Mucosa of descending colon (tissue), 3 donors: ENCODE data around the gene CADM2. TPM values are rescaled to one million over a fixed set of nuclear protein-coding genes. Genes with fewer than 3 reads are reported as not detected.

ENCODE experiments used
- ATAC-seq: fragments of 200-7000 bp; cut with Tn5 transposase; one replicate; pipeline ENCODE4 v1.9.1; 2020; ENCODE audit warnings: mild to moderate bottlenecking, moderate library complexity
- DNase-seq, 3 donors: peaks; one replicate each; pipeline ENCODE4 v3.0.0-alpha.2; 2020
- H3K36me3 ChIP-seq: fragments of 200-600 bp; one replicate; pipeline ENCODE4 v1.8.0; 2021; ENCODE audit warnings: low read depth, mild to moderate bottlenecking
- H3K4me1 ChIP-seq: fragments of 200-600 bp; one replicate; pipeline ENCODE4 v1.8.0; 2021; ENCODE audit warnings: low read depth, mild to moderate bottlenecking
- H3K4me3 ChIP-seq: fragments of 200-600 bp; one replicate; pipeline ENCODE4 v1.8.0; 2021; ENCODE audit warnings: mild to moderate bottlenecking
- H3K9me3 ChIP-seq: fragments of 200-600 bp; one replicate; pipeline ENCODE4 v1.8.0; 2021; ENCODE audit warnings: mild to moderate bottlenecking
- CTCF ChIP-seq: fragments of 200-600 bp; IDR thresholded peaks from one replicate; pipeline ENCODE4 v1.8.0; 2022; ENCODE audit warnings: antibody characterized with exemption, mild to moderate bottlenecking
- intact Hi-C, 2 donors: fragments of 100-400 bp; cut with DNase I in 1 of 2; cut with micrococcal nuclease in 1 of 2; formaldehyde crosslinking; loops; one replicate each; pipeline versions ENCODE4 v1.11.0 to v1.11.1; 2022; cut with DNase I, micrococcal nuclease
- total RNA-seq, 3 donors: library from RNA; stranded (reverse); fragmentation: NEBNext Ultra II Directional in 2 of 3; extraction: Animal tissue kit (Norgen Biotek cat#: 25700) in 2 of 3; gene quantifications; one replicate each; pipeline versions ENCODE4 v1.2.1 to v1.2.4, GENCODE V29; 2021 to 2023
- donor health status: DM: no; HTN: no; CAD: no; lungs with moderate emphysema.
- donor health status: DM: no; HTN: no; CAD: no.
- donor health status: DM: no; HTN: yes; CAD: no.

The CADM2 gene
- total RNA-seq, 3 donors from 2014 or later = 0.67 to 12.8 (median 1.2) TPM

DNA sequence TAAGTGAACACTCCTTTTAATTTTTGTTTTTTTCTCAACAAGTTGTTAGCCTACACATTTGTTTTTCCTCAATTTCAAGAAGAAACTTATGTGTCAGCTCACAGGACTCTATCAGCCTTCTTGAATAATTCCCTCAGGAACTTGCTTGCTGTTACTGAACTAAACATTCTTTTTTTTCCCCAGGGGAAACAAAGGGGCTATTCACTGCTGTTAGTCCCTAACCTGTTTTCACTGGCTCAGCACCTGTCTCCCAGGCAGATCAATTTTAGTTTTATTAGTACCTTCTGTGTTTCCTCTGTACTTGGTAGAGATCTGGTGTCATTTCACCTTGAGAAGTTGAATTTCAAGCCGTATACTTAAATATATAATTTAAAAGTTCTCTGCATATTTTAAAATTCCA lies 644.6 kb downstream of the CADM2 start:
- no peak overlapping the region for H3K4me3 ChIP-seq
- ATAC-seq (no peak), DNase-seq (no peak)
- H3K4me1 ChIP-seq = no peaks in the 10 kb centered on the region
- no peaks in the 10 kb centered on the region for H3K36me3 ChIP-seq
- TF ChIP-seq CTCF = no peak
- H3K9me3 ChIP-seq = no peaks in the 10 kb centered on the region
- intact Hi-C loops = no loop called here

DNA sequence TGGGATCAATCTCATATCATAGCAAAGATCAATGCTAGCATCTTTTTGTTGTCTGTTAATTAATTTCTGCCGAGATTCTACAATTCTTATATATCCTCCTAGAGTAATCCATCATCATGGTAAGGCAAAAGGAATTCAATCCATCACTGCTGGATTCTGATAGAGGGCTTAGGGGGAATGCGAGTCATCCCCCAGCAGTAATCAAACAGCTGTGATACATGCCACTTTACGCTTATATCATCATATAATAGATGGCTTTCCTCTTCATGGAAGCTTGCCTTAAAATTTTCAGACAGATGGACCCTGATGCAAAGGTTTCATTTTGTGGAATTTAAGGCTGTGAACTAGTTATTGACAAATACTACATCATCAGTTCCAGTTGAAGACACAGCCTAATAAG lies 645.9 kb downstream of the CADM2 start:
- intact Hi-C loops = no loop called here
- no peaks in the 10 kb centered on the region for H3K9me3 ChIP-seq
- no peak overlapping the region for H3K4me3 ChIP-seq
- H3K36me3 ChIP-seq = no peaks in the 10 kb centered on the region
- no peak for TF ChIP-seq CTCF
- DNase-seq = no peak
- H3K4me1 ChIP-seq = no peaks in the 10 kb centered on the region
- no peak for ATAC-seq

DNA sequence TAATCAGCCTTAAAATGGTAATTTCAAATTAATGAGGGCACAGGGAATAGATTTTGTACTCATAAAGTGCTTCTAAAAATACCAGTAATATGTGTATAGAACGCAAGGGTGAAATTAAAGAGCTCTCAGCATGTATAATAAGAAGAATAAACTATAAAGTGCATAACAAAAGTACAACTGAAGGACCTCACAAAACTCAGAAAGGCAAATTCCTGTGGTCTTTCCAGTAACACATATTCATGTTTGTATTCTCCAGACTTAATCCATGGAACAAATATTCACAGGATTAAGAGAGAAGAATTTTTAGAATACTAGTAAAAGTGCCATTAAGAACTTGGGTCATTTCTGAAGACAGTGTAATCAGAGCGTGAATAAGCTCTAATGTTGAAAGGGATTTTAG lies 646.3 kb downstream of the CADM2 start:
- Histone ChIP-seq H3K9me3 (no peaks in the 10 kb centered on the region), H3K4me1 (no peaks in the 10 kb centered on the region), H3K36me3 (no peaks in the 10 kb centered on the region), H3K4me3 (no peak overlapping the region)
- TF ChIP-seq CTCF = no peak
- intact Hi-C loops = no loop called here
- DNase-seq (no peak), ATAC-seq (no peak)

DNA sequence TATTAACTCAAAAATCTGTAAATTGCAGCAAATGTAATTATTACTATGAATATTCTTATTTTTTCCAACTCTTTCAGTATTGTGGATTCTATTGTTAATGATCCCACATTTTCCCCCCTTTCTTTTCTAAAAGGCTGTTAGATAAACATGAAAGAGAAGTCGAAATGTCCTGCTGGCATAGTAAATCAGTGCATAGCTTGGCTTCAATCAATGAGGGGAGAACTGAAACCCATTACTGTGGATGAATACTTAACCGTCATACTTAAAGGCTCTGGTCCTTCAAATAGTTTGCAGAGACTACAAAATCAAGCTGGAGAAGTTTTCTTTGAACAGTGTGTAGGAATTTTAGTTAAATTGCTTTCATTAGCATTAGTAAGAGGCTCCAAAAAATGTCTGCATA lies 667.9 kb downstream of the CADM2 start:
- DNase-seq (no peak), ATAC-seq (no peak)
- Histone ChIP-seq H3K36me3 (no peaks in the 10 kb centered on the region), H3K4me1 (no peaks in the 10 kb centered on the region), H3K4me3 (no peak overlapping the region), H3K9me3 (no peaks in the 10 kb centered on the region)
- intact Hi-C loops = no loop called here
- no peak for TF ChIP-seq CTCF

DNA sequence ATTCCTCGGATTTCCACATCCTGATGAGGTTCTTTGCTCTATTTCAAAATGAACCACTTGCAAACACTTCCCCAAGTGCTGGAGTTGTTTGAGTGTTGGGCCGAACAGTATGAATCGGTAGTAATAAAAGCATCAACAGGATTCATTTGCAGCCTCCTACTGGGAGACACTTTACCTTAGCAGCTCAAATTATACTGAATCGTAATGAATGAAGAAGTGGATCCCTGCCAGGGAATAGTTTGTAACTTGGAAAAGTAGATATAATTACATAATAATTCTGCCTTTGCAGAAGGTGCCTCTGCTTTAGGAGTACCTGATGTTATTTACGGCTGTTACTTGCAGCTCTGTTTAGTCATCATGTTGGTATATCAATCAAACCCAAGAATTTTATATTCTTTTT lies 669.1 kb downstream of the CADM2 start:
- Histone ChIP-seq H3K4me1 (no peaks in the 10 kb centered on the region), H3K9me3 (no peaks in the 10 kb centered on the region), H3K36me3 (no peaks in the 10 kb centered on the region), H3K4me3 (no peak overlapping the region)
- ATAC-seq = no peak
- intact Hi-C loops = no loop called here
- no peak for DNase-seq
- TF ChIP-seq CTCF = no peak

DNA sequence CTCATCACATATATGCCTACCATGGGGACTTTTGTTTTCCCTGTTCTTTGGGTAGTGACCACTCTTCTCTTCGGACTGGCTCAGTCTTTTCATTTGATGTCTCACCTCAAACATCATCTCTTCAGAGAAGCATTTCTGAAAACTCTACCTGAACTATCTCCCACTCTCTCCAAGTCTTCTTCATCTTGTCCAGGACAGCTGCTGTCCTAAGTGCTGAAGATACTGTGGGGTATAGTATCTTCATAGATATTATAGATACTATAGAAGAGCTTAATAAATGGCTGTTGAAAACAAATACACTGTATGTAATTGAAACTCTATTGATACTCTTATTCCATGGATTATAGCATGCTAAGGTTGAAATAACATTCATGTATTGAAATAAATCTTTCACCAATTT lies 672.3 kb downstream of the CADM2 start:
- H3K4me1 ChIP-seq = no peaks in the 10 kb centered on the region
- no peaks in the 10 kb centered on the region for H3K9me3 ChIP-seq
- no peak overlapping the region for H3K4me3 ChIP-seq
- intact Hi-C loops = no loop called here
- H3K36me3 ChIP-seq = no peaks in the 10 kb centered on the region
- TF ChIP-seq CTCF = no peak
- DNase-seq (no peak), ATAC-seq (no peak)
